Chondrocyte (in vitro differentiated cells): ENCODE measurements around the gene RALGAPA1. TPM values are rescaled to one million over a fixed set of nuclear protein-coding genes. Genes with fewer than 3 reads are reported as not detected.

Experiments
- DNase-seq: peaks from one replicate; pipeline ENCODE4 v3.0.0; 2021; ENCODE audit warnings: mixed read lengths, low spot score
- H3K27ac Mint-ChIP-seq: one replicate; pipeline ENCODE4 v1.8.0; 2021; ENCODE audit warnings: mild to moderate bottlenecking, moderate library complexity, mixed read lengths; ENCODE audit not compliant: unreplicated experiment
- H3K27me3 Mint-ChIP-seq: 2 replicates; pipeline ENCODE4 v1.8.0; 2021; ENCODE audit warnings: low read depth, mixed read lengths
- H3K36me3 Mint-ChIP-seq: 2 replicates; pipeline ENCODE4 v1.8.0; 2021; ENCODE audit warnings: low read depth, mixed read lengths
- H3K4me1 Mint-ChIP-seq: 2 replicates; pipeline ENCODE4 v1.8.0; 2021; ENCODE audit warnings: low read depth, mild to moderate bottlenecking, mixed read lengths
- H3K4me3 Mint-ChIP-seq: one replicate; pipeline ENCODE4 v1.8.0; 2021; ENCODE audit warnings: mild to moderate bottlenecking, moderate library complexity, mixed read lengths; ENCODE audit not compliant: unreplicated experiment
- H3K9me3 Mint-ChIP-seq: 2 replicates; pipeline ENCODE4 v1.8.0; 2021; ENCODE audit warnings: low read depth, mixed read lengths
- CTCF ChIP-seq: fragments of 200-600 bp; sonication (generic); IDR thresholded peaks from 2 replicates; pipeline ENCODE4 v1.5.0; 2021; ENCODE audit warnings: antibody characterized with exemption, mild to moderate bottlenecking, moderate library complexity
- total RNA-seq: library from RNA; stranded (reverse); gene quantifications from 3 replicates; pipeline ENCODE4 v1.2.1, GENCODE V29; 2021

RALGAPA1 gene
- total RNA-seq, 1 donor from 2014 or later = 33.2 TPM

- no peaks in the 10 kb centered on the region for H3K27me3 Mint-ChIP-seq
- no peak overlapping the region for H3K27ac Mint-ChIP-seq
- H3K9me3 Mint-ChIP-seq = peaks cover 11% of the 10 kb centered on the region
- peaks cover 35% of the 10 kb centered on the region for H3K36me3 Mint-ChIP-seq
- no peak for TF ChIP-seq CTCF
- no peaks in the 10 kb centered on the region for H3K4me1 Mint-ChIP-seq
- H3K4me3 Mint-ChIP-seq = no peak overlapping the region
- no peak for DNase-seq
Measured at GRCh38 chr14:35754671-35755070, 54.4 kb downstream of the RALGAPA1 start.

- DNase-seq = no peak
- Mint-ChIP-seq H3K27me3 (no peaks in the 10 kb centered on the region), H3K9me3 (peaks cover 11% of the 10 kb centered on the region), H3K27ac (no peak overlapping the region), H3K36me3 (peaks cover 35% of the 10 kb centered on the region), H3K4me1 (no peaks in the 10 kb centered on the region), H3K4me3 (no peak overlapping the region)
- TF ChIP-seq CTCF = no peak
Measured at GRCh38 chr14:35752380-35752779, 56.7 kb downstream of the RALGAPA1 start.

- Mint-ChIP-seq H3K4me1 (no peaks in the 10 kb centered on the region), H3K36me3 (peaks cover 29% of the 10 kb centered on the region), H3K9me3 (peaks cover 11% of the 10 kb centered on the region), H3K4me3 (no peak overlapping the region), H3K27me3 (no peaks in the 10 kb centered on the region), H3K27ac (no peak overlapping the region)
- DNase-seq = no peak
- TF ChIP-seq CTCF = no peak
Measured at GRCh38 chr14:35750202-35750904, 58.7 kb downstream of the RALGAPA1 start.

GRCh38 chr14:35747379-35747778 is 61.7 kb downstream of the RALGAPA1 start:
- no peaks in the 10 kb centered on the region for H3K9me3 Mint-ChIP-seq
- H3K4me3 Mint-ChIP-seq = no peak overlapping the region
- H3K36me3 Mint-ChIP-seq = peaks cover 8% of the 10 kb centered on the region
- no peak overlapping the region for H3K27ac Mint-ChIP-seq
- DNase-seq = no peak
- H3K27me3 Mint-ChIP-seq = no peaks in the 10 kb centered on the region
- no peaks in the 10 kb centered on the region for H3K4me1 Mint-ChIP-seq
- TF ChIP-seq CTCF = no peak

GRCh38 chr14:35742442-35742841 is 66.7 kb downstream of the RALGAPA1 start:
- Mint-ChIP-seq H3K27ac (no peak overlapping the region), H3K4me3 (no peak overlapping the region), H3K27me3 (no peaks in the 10 kb centered on the region), H3K9me3 (no peaks in the 10 kb centered on the region), H3K36me3 (peaks cover 11% of the 10 kb centered on the region), H3K4me1 (no peaks in the 10 kb centered on the region)
- no peak for DNase-seq
- no peak for TF ChIP-seq CTCF
